Breast epithelium (tissue), 3 donors: ENCODE results near the gene AHCYL2.

Source experiments
- POLR2A ChIP-seq: fragments of 450-650 bp; IDR thresholded peaks from one replicate; pipeline ENCODE4 v1.6.1; 2016; ENCODE audit warnings: antibody characterized with exemption, mild to moderate bottlenecking, moderate library complexity
- POLR2AphosphoS5 ChIP-seq, 3 donors: sonication (generic); formaldehyde crosslinking; IDR thresholded peaks; one replicate each; pipeline ENCODE4 v1.6.1; 2017; ENCODE audit warnings: antibody characterized with exemption in 3 of 3
- TF ChIP-seq, protein P1 (sequence below), 3 donors: fragments of 450-650 bp; IDR thresholded peaks; one replicate each; pipeline ENCODE4 v1.5.1; 2016 to 2017; ENCODE audit warnings: antibody characterized with exemption in 3 of 3, mild to moderate bottlenecking in 3 of 3, moderate library complexity in 3 of 3

DNA sequence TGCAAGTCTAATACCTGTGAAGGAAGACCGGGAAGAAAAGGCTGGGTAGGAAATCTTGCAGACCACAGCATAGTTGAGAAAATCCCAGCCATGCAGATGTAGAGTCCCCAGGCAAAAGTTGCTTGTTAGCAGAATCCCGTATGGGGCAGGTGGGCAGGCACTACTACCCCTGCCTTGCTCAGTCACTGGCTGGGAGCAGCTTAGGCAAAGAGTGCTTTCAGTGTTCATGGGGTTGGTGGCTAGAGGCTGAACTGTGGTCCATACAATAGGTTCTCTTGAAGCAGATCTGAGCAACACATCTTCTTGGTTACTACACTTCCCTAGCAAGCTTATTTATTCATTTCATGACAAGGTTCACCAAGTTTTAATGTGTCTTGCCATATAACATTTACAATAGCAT, 92.6 kb downstream of the AHCYL2 start:
- TF ChIP-seq, protein P1, sequence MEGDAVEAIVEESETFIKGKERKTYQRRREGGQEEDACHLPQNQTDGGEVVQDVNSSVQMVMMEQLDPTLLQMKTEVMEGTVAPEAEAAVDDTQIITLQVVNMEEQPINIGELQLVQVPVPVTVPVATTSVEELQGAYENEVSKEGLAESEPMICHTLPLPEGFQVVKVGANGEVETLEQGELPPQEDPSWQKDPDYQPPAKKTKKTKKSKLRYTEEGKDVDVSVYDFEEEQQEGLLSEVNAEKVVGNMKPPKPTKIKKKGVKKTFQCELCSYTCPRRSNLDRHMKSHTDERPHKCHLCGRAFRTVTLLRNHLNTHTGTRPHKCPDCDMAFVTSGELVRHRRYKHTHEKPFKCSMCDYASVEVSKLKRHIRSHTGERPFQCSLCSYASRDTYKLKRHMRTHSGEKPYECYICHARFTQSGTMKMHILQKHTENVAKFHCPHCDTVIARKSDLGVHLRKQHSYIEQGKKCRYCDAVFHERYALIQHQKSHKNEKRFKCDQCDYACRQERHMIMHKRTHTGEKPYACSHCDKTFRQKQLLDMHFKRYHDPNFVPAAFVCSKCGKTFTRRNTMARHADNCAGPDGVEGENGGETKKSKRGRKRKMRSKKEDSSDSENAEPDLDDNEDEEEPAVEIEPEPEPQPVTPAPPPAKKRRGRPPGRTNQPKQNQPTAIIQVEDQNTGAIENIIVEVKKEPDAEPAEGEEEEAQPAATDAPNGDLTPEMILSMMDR (IDR thresholded peaks at IDR 0.05): no peak
- TF ChIP-seq POLR2A (no peak), POLR2AphosphoS5 (IDR thresholded peaks at IDR 0.05) (no peak)
